Measurements from ENCODE around the gene SEC16B. TPM values are rescaled to one million over a fixed set of nuclear protein-coding genes. Genes with fewer than 3 reads are reported as not detected.

SEC16B gene
- total RNA-seq, 1 donor = 3.3 TPM

DNA sequence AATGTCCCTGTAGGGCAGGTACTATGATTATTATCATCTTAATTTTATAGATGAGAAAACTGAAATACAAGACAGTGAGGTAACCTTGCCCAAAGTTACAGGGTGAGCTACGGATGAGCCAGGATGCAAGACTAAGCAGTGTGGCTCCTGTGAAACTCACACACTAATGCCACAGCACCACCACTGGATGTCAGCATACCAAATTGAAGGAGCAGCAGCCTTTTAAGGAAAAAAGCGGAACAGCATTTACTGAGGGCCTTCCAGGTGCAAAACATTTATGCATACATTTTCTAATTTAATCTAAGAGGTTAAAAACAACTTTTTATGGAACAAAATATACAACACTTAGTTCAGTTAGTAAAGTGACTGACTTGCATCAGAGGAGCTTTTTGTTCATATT is 41.7 kb downstream of the SEC16B start:
- no peaks in the 10 kb centered on the region for H3K79me2 ChIP-seq (ENCODE audit: insufficient read depth, low read length)
- TF ChIP-seq, protein P1, sequence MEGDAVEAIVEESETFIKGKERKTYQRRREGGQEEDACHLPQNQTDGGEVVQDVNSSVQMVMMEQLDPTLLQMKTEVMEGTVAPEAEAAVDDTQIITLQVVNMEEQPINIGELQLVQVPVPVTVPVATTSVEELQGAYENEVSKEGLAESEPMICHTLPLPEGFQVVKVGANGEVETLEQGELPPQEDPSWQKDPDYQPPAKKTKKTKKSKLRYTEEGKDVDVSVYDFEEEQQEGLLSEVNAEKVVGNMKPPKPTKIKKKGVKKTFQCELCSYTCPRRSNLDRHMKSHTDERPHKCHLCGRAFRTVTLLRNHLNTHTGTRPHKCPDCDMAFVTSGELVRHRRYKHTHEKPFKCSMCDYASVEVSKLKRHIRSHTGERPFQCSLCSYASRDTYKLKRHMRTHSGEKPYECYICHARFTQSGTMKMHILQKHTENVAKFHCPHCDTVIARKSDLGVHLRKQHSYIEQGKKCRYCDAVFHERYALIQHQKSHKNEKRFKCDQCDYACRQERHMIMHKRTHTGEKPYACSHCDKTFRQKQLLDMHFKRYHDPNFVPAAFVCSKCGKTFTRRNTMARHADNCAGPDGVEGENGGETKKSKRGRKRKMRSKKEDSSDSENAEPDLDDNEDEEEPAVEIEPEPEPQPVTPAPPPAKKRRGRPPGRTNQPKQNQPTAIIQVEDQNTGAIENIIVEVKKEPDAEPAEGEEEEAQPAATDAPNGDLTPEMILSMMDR (IDR thresholded peaks at IDR 0.05; ENCODE audit: extremely low read depth, low read depth, low read length) = peak; percentile 35
- H3K27me3 ChIP-seq (ENCODE audit: insufficient read depth, low read length) = no peaks in the 10 kb centered on the region
- H3K9me3 ChIP-seq (ENCODE audit: low read depth, low read length) = no peaks in the 10 kb centered on the region
- no peak for DNase-seq (ENCODE audit: insufficient read length, low spot score, missing footprints)
- H2AFZ ChIP-seq (ENCODE audit: low read length) = no peak overlapping the region
- no peak overlapping the region for H3K4me2 ChIP-seq (ENCODE audit: insufficient read depth, low read length)
- H3K36me3 ChIP-seq (ENCODE audit: insufficient read depth, low read length) = peaks cover 2% of the 10 kb centered on the region
- peaks cover 29% of the 10 kb centered on the region for H3K4me1 ChIP-seq (ENCODE audit: insufficient read depth, low read length)
- peak overlapping the region; percentile 69 for H3K27ac ChIP-seq (ENCODE audit: low read depth, low read length)
- no peaks in the 10 kb centered on the region for H4K20me1 ChIP-seq (ENCODE audit: insufficient read depth, low read length)
- H3K4me3 ChIP-seq (ENCODE audit: insufficient read depth, low read length) = no peak overlapping the region

DNA sequence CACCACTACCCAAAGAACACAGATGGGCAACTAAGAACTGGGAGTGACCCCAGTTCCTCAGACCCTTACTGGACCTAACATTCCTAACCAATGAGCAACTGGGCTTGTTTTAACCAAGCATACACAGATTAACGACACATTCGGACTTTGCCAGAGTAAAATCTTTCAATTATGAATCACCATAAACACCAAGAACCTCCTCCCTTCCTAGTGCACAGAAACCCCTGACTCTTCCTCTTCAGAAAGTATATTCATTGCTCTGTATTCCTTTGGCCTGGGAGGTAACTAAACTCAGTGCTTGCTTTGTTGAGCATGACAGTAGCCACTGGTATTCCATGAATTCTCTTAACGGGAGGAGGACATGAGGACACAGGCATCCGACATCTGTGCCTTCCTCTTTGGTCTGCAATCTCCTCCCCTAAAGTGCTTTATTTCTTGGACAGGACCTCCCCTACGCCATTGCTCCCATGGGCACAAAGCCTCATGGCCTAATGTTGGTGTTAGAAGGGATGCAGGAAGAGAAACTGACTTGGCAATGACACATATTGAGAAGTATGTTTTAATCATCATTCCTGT is 42.7 kb downstream of the SEC16B start:
- no peaks in the 10 kb centered on the region for H3K9me3 ChIP-seq (ENCODE audit: low read depth, low read length)
- peak; percentile 78 for DNase-seq (ENCODE audit: insufficient read length, low spot score, missing footprints)
- no peaks in the 10 kb centered on the region for H3K79me2 ChIP-seq (ENCODE audit: insufficient read depth, low read length)
- peaks cover 29% of the 10 kb centered on the region for H3K4me1 ChIP-seq (ENCODE audit: insufficient read depth, low read length)
- H3K4me3 ChIP-seq (ENCODE audit: insufficient read depth, low read length) = peak overlapping the region; percentile 8
- H3K27me3 ChIP-seq (ENCODE audit: insufficient read depth, low read length) = no peaks in the 10 kb centered on the region
- H4K20me1 ChIP-seq (ENCODE audit: insufficient read depth, low read length) = no peaks in the 10 kb centered on the region
- peak overlapping the region; percentile 69 for H3K4me2 ChIP-seq (ENCODE audit: insufficient read depth, low read length)
- H3K36me3 ChIP-seq (ENCODE audit: insufficient read depth, low read length) = peaks cover 2% of the 10 kb centered on the region
- peak overlapping the region; percentile 49 for H2AFZ ChIP-seq (ENCODE audit: low read length)
- peak overlapping the region; percentile 69 for H3K27ac ChIP-seq (ENCODE audit: low read depth, low read length)
- TF ChIP-seq, protein P1 (IDR thresholded peaks at IDR 0.05; ENCODE audit: extremely low read depth, low read depth, low read length) = no peak

DNA sequence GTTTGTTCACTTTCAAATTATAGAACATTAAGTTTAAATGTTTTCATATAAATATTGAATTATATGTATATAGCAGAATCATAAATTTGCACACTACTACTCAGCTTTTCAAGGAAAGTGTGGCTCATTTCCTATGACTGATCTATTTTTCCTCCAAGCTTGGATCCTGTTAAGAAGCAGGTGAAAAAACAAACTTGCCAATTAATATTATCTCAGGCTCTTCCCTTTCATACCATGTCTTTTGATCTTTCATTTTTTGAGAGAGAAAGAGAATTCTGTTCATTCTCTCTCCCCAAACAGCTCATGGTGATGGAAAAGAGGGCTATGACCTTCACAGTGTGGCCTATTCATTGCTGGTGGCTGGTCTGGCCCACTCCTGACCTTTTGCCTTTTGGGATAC is 43.7 kb downstream of the SEC16B start:
- peaks cover 29% of the 10 kb centered on the region for H3K4me1 ChIP-seq (ENCODE audit: insufficient read depth, low read length)
- no peaks in the 10 kb centered on the region for H3K27me3 ChIP-seq (ENCODE audit: insufficient read depth, low read length)
- H3K79me2 ChIP-seq (ENCODE audit: insufficient read depth, low read length) = no peaks in the 10 kb centered on the region
- H4K20me1 ChIP-seq (ENCODE audit: insufficient read depth, low read length) = no peaks in the 10 kb centered on the region
- DNase-seq (ENCODE audit: insufficient read length, low spot score, missing footprints) = no peak
- H3K9me3 ChIP-seq (ENCODE audit: low read depth, low read length) = no peaks in the 10 kb centered on the region
- H3K4me3 ChIP-seq (ENCODE audit: insufficient read depth, low read length) = no peak overlapping the region
- H3K36me3 ChIP-seq (ENCODE audit: insufficient read depth, low read length) = peaks cover 2% of the 10 kb centered on the region
- H3K27ac ChIP-seq (ENCODE audit: low read depth, low read length) = peak overlapping the region; percentile 69
- TF ChIP-seq, protein P1 (IDR thresholded peaks at IDR 0.05; ENCODE audit: extremely low read depth, low read depth, low read length) = no peak
- no peak overlapping the region for H2AFZ ChIP-seq (ENCODE audit: low read length)
- H3K4me2 ChIP-seq (ENCODE audit: insufficient read depth, low read length) = peak overlapping the region; percentile 69

DNA sequence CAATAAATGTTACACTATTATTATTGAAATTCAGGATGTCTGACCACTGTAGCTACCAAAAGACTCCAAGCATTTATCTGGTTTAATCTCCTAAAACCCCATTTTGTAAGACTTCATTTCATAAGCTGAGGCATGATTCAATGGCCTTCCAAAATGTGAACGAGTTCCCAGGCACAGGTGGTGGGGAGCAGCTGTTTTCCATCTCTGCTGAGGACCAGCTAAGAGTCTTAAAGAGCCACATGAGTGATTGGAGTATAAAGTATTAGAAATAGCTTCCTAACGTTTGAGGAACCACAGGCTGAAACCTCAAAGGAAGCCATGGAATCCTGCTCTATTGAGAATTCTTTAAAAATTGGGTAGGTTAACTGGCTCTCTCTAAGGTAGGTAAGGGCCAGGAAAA is 44.9 kb downstream of the SEC16B start:
- no peaks in the 10 kb centered on the region for H3K36me3 ChIP-seq (ENCODE audit: insufficient read depth, low read length)
- H3K4me3 ChIP-seq (ENCODE audit: insufficient read depth, low read length) = no peak overlapping the region
- peaks cover 29% of the 10 kb centered on the region for H3K4me1 ChIP-seq (ENCODE audit: insufficient read depth, low read length)
- DNase-seq (ENCODE audit: insufficient read length, low spot score, missing footprints) = no peak
- H3K79me2 ChIP-seq (ENCODE audit: insufficient read depth, low read length) = no peaks in the 10 kb centered on the region
- H3K4me2 ChIP-seq (ENCODE audit: insufficient read depth, low read length) = no peak overlapping the region
- H2AFZ ChIP-seq (ENCODE audit: low read length) = no peak overlapping the region
- no peaks in the 10 kb centered on the region for H3K27me3 ChIP-seq (ENCODE audit: insufficient read depth, low read length)
- H4K20me1 ChIP-seq (ENCODE audit: insufficient read depth, low read length) = no peaks in the 10 kb centered on the region
- TF ChIP-seq, protein P1 (IDR thresholded peaks at IDR 0.05; ENCODE audit: extremely low read depth, low read depth, low read length) = no peak
- no peak overlapping the region for H3K27ac ChIP-seq (ENCODE audit: low read depth, low read length)
- no peaks in the 10 kb centered on the region for H3K9me3 ChIP-seq (ENCODE audit: low read depth, low read length)

Measured in osteoblast (primary cell).